Pancreas (tissue), 10 donors: ENCODE measurements around the gene AURKA. TPM values are rescaled to one million over a fixed set of nuclear protein-coding genes. Genes with fewer than 3 reads are reported as not detected.

Experiments
- ATAC-seq, 4 donors: fragments of 200-7000 bp; cut with Tn5 transposase; one replicate each; pipeline versions ENCODE4 v1.8.0 to v1.9.1; 2020; ENCODE audit warnings: mild to moderate bottlenecking in 4 of 4, moderate library complexity in 4 of 4
- DNase-seq, 6 donors: peaks; one replicate each; pipeline ENCODE4 v3.0.0-alpha.2; 2020
- FAIRE-seq: peaks from 2 replicates; lab custom pipeline; 2012; peaks lifted over from hg19 to GRCh38; lab: Jason Lieb, UNC
- H3K27ac ChIP-seq, 4 donors: fragments of 200-600 bp; sonication (generic); 1 replicate in 3 of 4; 2 replicates in 1 of 4; pipeline versions ENCODE4 v1.5.0 to v1.8.0; 2020
- H3K27me3 ChIP-seq, 4 donors: fragments of 200-600 bp; one replicate each; pipeline ENCODE4 v1.8.0; 2021
- H3K36me3 ChIP-seq, 3 donors: fragments of 200-600 bp; sonication (generic) in 1 of 3; one replicate each; pipeline versions ENCODE4 v1.5.0 to v1.8.0; 2020 to 2021
- H3K4me1 ChIP-seq, 3 donors: fragments of 200-600 bp; one replicate each; pipeline ENCODE4 v1.8.0; 2021
- H3K4me3 ChIP-seq, 4 donors: fragments of 200-600 bp; sonication (generic) in 2 of 4; one replicate each; pipeline versions ENCODE4 v1.5.0 to v1.8.0; 2020 to 2021
- H3K9me3 ChIP-seq, 4 donors: fragments of 200-600 bp; one replicate each; pipeline ENCODE4 v1.8.0; 2021
- CTCF ChIP-seq, 4 donors: fragments of 200-600 bp; sonication (generic) in 3 of 4; IDR thresholded peaks; one replicate each; pipeline versions ENCODE4 v1.5.0 to v1.8.0; 2021; ENCODE audit warnings: antibody characterized with exemption in 4 of 4
- WGBS, 2 donors: extraction: QIAGEN DNeasy Blood & Tissue Kit; methylation state at CpG; one replicate each; pipeline ENCODE4 v1.1.7; 2013; 5-methylcytosine and 5-hydroxymethylcytosine counted together
- intact Hi-C, 3 donors: fragments of 100-400 bp; cut with DNase I; formaldehyde crosslinking; loops; one replicate each; pipeline versions ENCODE4 v1.11.1 to v1.14.2; 2022
- polyA plus RNA-seq, 2 donors: library from polyadenylated mRNA; stranded (reverse); fragments of 200-250 nt; gene quantifications; one replicate each; pipeline ENCODE4 v1.2.3, GENCODE V29; 2013
- total RNA-seq, 6 donors: library from RNA; stranded (reverse); fragmentation: NEBNext Ultra II Directional in 4 of 6; extraction: Animal tissue kit (Norgen Biotek cat#: 25700) in 4 of 6; gene quantifications; one replicate each; pipeline versions ENCODE4 v1.2.1 to v1.2.4, GENCODE V29; 2021 to 2023
- donor health status: healthy with polysubstance abuse.
- donor health status: DM: no; HTN: no; CAD: no; lungs with moderate emphysema.
- donor health status: DM: no; HTN: no; CAD: no.
- donor health status: control.
- donor health status: control.
- donor health status: Bipolar disorder and iron deficiency.
- donor health status: DM: yes; HTN: yes; CAD: no.
- donor health status: DM: no; HTN: no; CAD: no.
- donor health status: DM: no; HTN: no; CAD: no.
- donor health status: DM: yes; HTN: yes; CAD: no.

Gene AURKA
- total and polyA plus RNA-seq, 8 donors = 0.51 to 1.9 (median 0.91) TPM

- no peaks in the 10 kb centered on the region for H3K36me3 ChIP-seq
- peaks cover 6 to 14% (median 13%) of the 10 kb centered on the region in 3 donors for H3K4me1 ChIP-seq
- no peaks in the 10 kb centered on the region for H3K9me3 ChIP-seq
- 58 to 68% methylated on average over 5 of the region's 5 CpGs for WGBS, 2 donors
- no peaks in the 10 kb centered on the region for H3K27me3 ChIP-seq
- ATAC-seq (no peak), FAIRE-seq (no peak), DNase-seq (no peak)
- H3K4me3 ChIP-seq = no peak overlapping the region
- no peak overlapping the region for H3K27ac ChIP-seq
- intact Hi-C loops = no loop called here
- no peak for TF ChIP-seq CTCF (IDR thresholded peaks at IDR 0.05)
Measured at GRCh38 chr20:56352345-56353055, 39.5 kb downstream of the AURKA start.

GRCh38 chr20:56350842-56351241 lies 41.2 kb downstream of the AURKA start:
- Histone ChIP-seq H3K27me3 (no peaks in the 10 kb centered on the region), H3K36me3 (no peaks in the 10 kb centered on the region), H3K27ac (no peak overlapping the region), H3K4me1 (peaks cover 6 to 14% (median 13%) of the 10 kb centered on the region in 3 donors), H3K4me3 (no peak overlapping the region), H3K9me3 (no peaks in the 10 kb centered on the region)
- FAIRE-seq (no peak), ATAC-seq (no peak), DNase-seq (no peak)
- TF ChIP-seq CTCF (IDR thresholded peaks at IDR 0.05) = no peak
- WGBS, 2 donors = 83 to 86% methylated on average over 2 of the region's 2 CpGs
- intact Hi-C loops = no loop called here

- peaks cover 0 to 5% (median 0%) of the 10 kb centered on the region in 4 donors for H3K27me3 ChIP-seq
- no peaks in the 10 kb centered on the region for H3K36me3 ChIP-seq
- H3K4me3 ChIP-seq = no peak overlapping the region
- FAIRE-seq = no peak
- peaks cover 6 to 17% (median 13%) of the 10 kb centered on the region in 3 donors for H3K4me1 ChIP-seq
- DNase-seq = no peak
- no peak for TF ChIP-seq CTCF (IDR thresholded peaks at IDR 0.05)
- peak overlapping the region in 3 of 4 donors; percentile 30 to 64 (median 38) for H3K27ac ChIP-seq
- 16 to 18% methylated on average over 3 of the region's 3 CpGs for WGBS, 2 donors
- peak in 2 of 4 donors; percentile 33 to 34 for ATAC-seq
- H3K9me3 ChIP-seq = no peaks in the 10 kb centered on the region
- intact Hi-C loops = no loop called here
Measured at GRCh38 chr20:56348746-56349145, 43.3 kb downstream of the AURKA start.

GRCh38 chr20:56348305-56348693 lies 43.7 kb downstream of the AURKA start:
- intact Hi-C loops = no loop called here
- FAIRE-seq (no peak), ATAC-seq (peak; percentile 85 to 93 (median 91)), DNase-seq (peak in 3 of 6 donors; percentile 31 to 39 (median 33))
- no peak for TF ChIP-seq CTCF (IDR thresholded peaks at IDR 0.05)
- Histone ChIP-seq H3K4me1 (peaks cover 6 to 19% (median 13%) of the 10 kb centered on the region in 3 donors), H3K4me3 (no peak overlapping the region), H3K9me3 (no peaks in the 10 kb centered on the region), H3K27me3 (peaks cover 0 to 5% (median 0%) of the 10 kb centered on the region in 4 donors), H3K27ac (peak overlapping the region in 3 of 4 donors; percentile 30 to 64 (median 38)), H3K36me3 (no peaks in the 10 kb centered on the region)
- 2 to 3% methylated on average over 5 of the region's 5 CpGs for WGBS, 2 donors
